Measurements from ENCODE around the gene ZNF665. TPM values are rescaled to one million over a fixed set of nuclear protein-coding genes. Genes with fewer than 3 reads are reported as not detected.

The ZNF665 gene
- 10.6 and 16.9 TPM in 2 replicates for total RNA-seq

DNA sequence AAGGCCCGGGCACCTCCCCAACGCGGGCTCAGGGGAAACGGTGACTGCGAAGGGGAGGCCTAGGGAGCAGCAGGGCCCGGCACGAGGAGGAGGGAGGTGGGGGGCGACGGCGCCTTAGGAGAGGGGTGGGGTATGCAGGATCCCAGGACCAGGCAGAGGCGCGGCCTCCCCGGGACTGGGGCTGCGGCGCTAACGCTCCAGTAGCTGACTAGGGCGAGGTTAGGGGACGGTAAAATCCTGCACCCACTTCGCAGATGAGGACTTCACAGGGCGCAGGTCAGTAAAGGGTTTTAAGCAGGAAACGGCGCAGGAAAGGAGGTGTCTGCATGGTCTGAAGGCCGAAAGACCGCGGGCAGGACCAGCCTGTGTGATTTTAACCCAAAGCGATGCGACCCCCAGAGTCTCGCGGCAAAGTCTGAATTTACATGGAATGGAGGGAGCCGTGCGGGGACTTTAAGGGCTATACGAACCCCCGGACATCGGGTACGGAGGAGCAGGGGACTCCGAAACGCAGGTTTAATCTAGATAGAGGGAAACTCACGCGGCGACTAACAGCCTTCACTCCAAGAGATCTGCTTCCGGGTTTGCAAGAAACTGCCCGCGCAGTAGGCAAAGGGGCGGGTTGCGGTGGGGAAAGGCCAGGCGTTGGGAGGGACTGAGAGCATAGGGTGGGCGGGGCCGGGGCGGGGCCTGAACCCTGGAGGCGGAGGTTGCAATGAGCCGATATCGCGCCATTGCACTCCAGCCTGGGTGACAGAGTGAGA lies at the start of gene ZNF665:
TSS of gene ZNF665 (minus strand) at position 588 of the 764 bp plus-strand sequence. CDS start 10,460 bp downstream, outside the sequence.

DNA sequence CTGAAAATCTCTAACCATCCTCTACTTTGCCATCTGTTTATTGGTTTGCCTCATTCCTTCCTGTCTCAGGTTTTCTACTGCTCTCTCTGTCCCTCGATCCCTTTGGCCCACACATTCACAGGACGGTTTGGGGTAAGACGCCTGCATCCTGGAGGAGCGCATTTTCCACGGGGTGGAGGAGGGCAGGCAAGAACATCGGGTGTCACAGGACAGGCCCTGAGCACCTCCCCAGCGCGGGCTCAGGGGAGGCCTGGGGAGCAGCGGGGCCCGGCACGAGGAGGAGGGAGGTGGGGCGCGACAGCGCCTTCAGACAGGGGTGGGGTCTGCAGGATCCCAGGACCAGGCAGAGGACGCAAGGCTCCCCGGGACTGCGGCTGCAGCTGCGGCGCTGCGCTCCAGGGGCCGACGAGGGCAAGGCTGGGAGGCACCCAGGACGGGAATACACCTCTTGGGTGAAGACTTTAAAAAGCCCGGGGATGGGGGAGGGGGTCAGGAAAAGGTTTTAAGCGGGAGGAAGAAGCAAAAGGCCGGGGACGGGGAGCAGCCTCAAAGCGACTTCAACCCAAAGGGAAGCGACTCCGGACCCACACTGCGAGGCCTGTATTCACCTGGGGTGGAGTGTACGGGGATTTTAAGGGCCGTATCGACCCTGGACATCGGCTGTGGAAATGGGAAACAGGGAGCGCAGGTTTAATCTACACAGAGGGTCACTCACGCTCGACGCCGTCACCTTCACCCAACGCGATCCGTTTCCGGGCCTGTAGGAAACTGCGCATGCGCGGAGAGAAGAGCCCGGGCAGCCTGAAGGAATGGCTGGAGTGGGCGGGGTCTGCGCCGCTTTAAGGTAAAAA lies 60.8 kb downstream of the ZNF665 start, which contains the start of gene ZNF415:
TSS of gene ZNF415 (minus strand) at position 770 of the 851 bp plus-strand sequence. CDS start 10,234 bp downstream, outside the sequence.

Other genes with a start within 250 kb of the ZNF665 start
- 14.7 and 14.9 TPM in 2 replicates for gene ZNF816, start 230.5 kb downstream of the ZNF665 start, total RNA-seq
- gene ERVV-1, start 179.4 kb downstream of the ZNF665 start, total RNA-seq, result 0.39 and 1.5 TPM in 2 replicates
- 0.11 TPM in 1 of 2 replicates, not detected in the other for gene ERVV-2, start 148.6 kb downstream of the ZNF665 start, total RNA-seq
- gene ZNF160, start 89.9 kb downstream of the ZNF665 start, total RNA-seq, result 43.9 and 50.6 TPM in 2 replicates
- gene ZNF415, start 60.4 kb downstream of the ZNF665 start, total RNA-seq, result 16.7 and 22.0 TPM in 2 replicates
- gene ZNF347, start 34.3 kb downstream of the ZNF665 start, total RNA-seq, result 13.3 and 16.5 TPM in 2 replicates
- 24.8 and 33.0 TPM in 2 replicates for gene ZNF677, start 61.5 kb upstream of the ZNF665 start, total RNA-seq
- gene VN1R2, start 64.9 kb upstream of the ZNF665 start, total RNA-seq, result not detected in 2 replicates
- gene VN1R4, start 74.4 kb upstream of the ZNF665 start, total RNA-seq, result not detected in 2 replicates
- 10.3 and 11.4 TPM in 2 replicates for gene ZNF845, start 140.4 kb upstream of the ZNF665 start, total RNA-seq
- gene ZNF525, start 172.3 kb upstream of the ZNF665 start, total RNA-seq, result 12.3 and 20.0 TPM in 2 replicates
- 22.8 and 28.3 TPM in 2 replicates for gene ZNF765, start 201.8 kb upstream of the ZNF665 start, total RNA-seq
- gene ZNF761, start 238.6 kb upstream of the ZNF665 start, total RNA-seq, result 11.9 and 13.7 TPM in 2 replicates